A673 (cell line): ENCODE data around the gene ACSS2. TPM values are rescaled to one million over a fixed set of nuclear protein-coding genes. Genes with fewer than 3 reads are reported as not detected.
A peak's percentile ranks its signal among the peaks of the same experiment; 100 is the strongest.

Experiments used
- BruUV-seq: library from RNA; stranded (reverse); fragments of 400-500 nt; replicated peaks from 2 replicates; lab custom pipeline; 2021; lab: Mats Ljungman, UMichigan
- CTCF ChIA-PET: fragments of 300-600 bp; sonication (Branson Sonifier 250); formaldehyde crosslinking; loops from one replicate; lab custom pipeline; 2022; ENCODE audit warnings: antibody characterized with exemption; lab: Charles Lee
- POLR2A ChIA-PET: fragments of 300-600 bp; sonication (Branson Sonifier 250); formaldehyde crosslinking; loops from one replicate; lab custom pipeline; 2022; ENCODE audit warnings: antibody characterized with exemption; ENCODE audit not compliant: low non-redundant PET; lab: Charles Lee
- DNase-seq: peaks from one replicate; pipeline ENCODE4 v3.0.0-alpha.2; 2015; ENCODE audit warnings: low spot score
- H3K27ac ChIP-seq: fragments of 200-600 bp; sonication (generic); 2 replicates; pipeline ENCODE4 v1.5.1; 2016; ENCODE audit warnings: mixed run types, low read depth, mild to moderate bottlenecking, mixed read lengths, antibody characterized with exemption, low read length; ENCODE audit not compliant: poor library complexity, severe bottlenecking
- H3K27me3 ChIP-seq: fragments of 200-600 bp; sonication (generic); replicated peaks from 2 replicates; pipeline ENCODE4 v1.6.1; 2017; ENCODE audit warnings: mixed run types, low read depth, mild to moderate bottlenecking, mixed read lengths, antibody characterized with exemption, low read length; ENCODE audit not compliant: insufficient read depth, poor library complexity
- H3K36me3 ChIP-seq: fragments of 200-600 bp; sonication (generic); 2 replicates; pipeline ENCODE4 v1.6.1; 2016; ENCODE audit warnings: mixed run types, mild to moderate bottlenecking, mixed read lengths, antibody characterized with exemption, low read length; ENCODE audit not compliant: insufficient read depth, poor library complexity, severe bottlenecking
- H3K4me1 ChIP-seq: fragments of 200-600 bp; sonication (generic); 2 replicates; pipeline ENCODE4 v1.6.1; 2017; ENCODE audit warnings: mixed run types, mild to moderate bottlenecking, mixed read lengths, antibody characterized with exemption, low read length; ENCODE audit not compliant: insufficient read depth, poor library complexity, severe bottlenecking
- H3K4me3 ChIP-seq: fragments of 200-600 bp; sonication (generic); 2 replicates; pipeline ENCODE4 v1.5.1; 2016; ENCODE audit warnings: low read depth, mixed run types, mild to moderate bottlenecking, mixed read lengths, low read length; ENCODE audit not compliant: poor library complexity, severe bottlenecking
- H3K9me3 ChIP-seq: fragments of 200-600 bp; sonication (generic); 2 replicates; pipeline ENCODE4 v1.6.1; 2016; ENCODE audit warnings: mixed run types, low read depth, mild to moderate bottlenecking, mixed read lengths, antibody characterized with exemption, low read length; ENCODE audit not compliant: poor library complexity, severe bottlenecking
- CTCF ChIP-seq: fragments of 300-800, 200-600 bp; sonication (generic); conservative IDR thresholded peaks from 2 replicates; pipeline ENCODE4 v1.5.1; 2017; ENCODE audit warnings: low read depth, mild to moderate bottlenecking, antibody characterized with exemption, low read length, moderate library complexity, mixed read lengths
- EZH2 ChIP-seq: fragments of 200-600 bp; sonication (generic); IDR thresholded peaks from 2 replicates; pipeline ENCODE4 v1.6.1; 2017; ENCODE audit warnings: borderline replicate concordance, low read depth, mild to moderate bottlenecking, mixed read lengths, antibody characterized with exemption, low read length; ENCODE audit not compliant: poor library complexity, severe bottlenecking
- intact Hi-C: fragments of 100-400 bp; cut with micrococcal nuclease; formaldehyde crosslinking; loops from one replicate; pipeline ENCODE4 v1.10.0; 2022; ENCODE audit not compliant: unreplicated experiment
- total RNA-seq: library from RNA; stranded (reverse); gene quantifications from 2 replicates; pipeline ENCODE4 v1.2.3, GENCODE V29; 2021

The ACSS2 gene
- total RNA-seq, 1 experiment from 2014 or later: 28.7 TPM

GRCh38 chr20:34955231-34956040, 79.0 kb downstream of the ACSS2 start, which contains the start of the genes GSS and MYH7B:
TSS of gene GSS (minus strand) at chr20:34955806. CDS start at chr20:34951852, 3,954 bp downstream.
TSS of gene MYH7B (plus strand) at chr20:34955868. CDS start at chr20:34978006, 22,138 bp downstream.
- peaks cover 8% of the 10 kb centered on the region for H3K4me1 ChIP-seq
- peak within 1 kb of the TSS; percentile 87 for H3K27ac ChIP-seq
- DNase-seq: peak; percentile 96
- intact Hi-C loops: loop anchor here (2.0 kb wide), 1 partner anchor 79 kb away; the partner anchor contains the start of gene ACSS2
- no peaks in the 10 kb centered on the region for H3K36me3 ChIP-seq
- peak within 1 kb of the TSS; percentile 70 for H3K4me3 ChIP-seq
- BruUV-seq: TSS peak; percentile 83
- TF ChIP-seq CTCF (peak; percentile 56), EZH2 (no peak)
- CTCF ChIA-PET: interaction anchor here (0.6 to 1.5 kb wide), 3 partner anchors 80 to 245 kb away, joined by 5 to 9 read pairs (median 6); partner anchors contain the start of gene ACSS2
- no peaks in the 10 kb centered on the region for H3K9me3 ChIP-seq
- POLR2A ChIA-PET: interaction anchor here (0.6 to 0.9 kb wide), 2 partner anchors 14 to 79 kb away, joined by 3 to 8 read pairs; partner anchors contain the start of gene ACSS2
- H3K27me3 ChIP-seq: no peaks in the 10 kb centered on the region

GRCh38 chr20:34956041-34956458, 79.6 kb downstream of the ACSS2 start:
- H3K4me3 ChIP-seq: peak overlapping the region; percentile 70
- no peaks in the 10 kb centered on the region for H3K9me3 ChIP-seq
- ChIA-PET POLR2A (interaction anchor here (0.6 kb wide), 1 partner anchor 13 kb away, joined by 8 read pairs; no protein-coding TSS in a partner anchor), CTCF (interaction anchor here (0.6 to 1.5 kb wide), 3 partner anchors 80 to 246 kb away, joined by 5 to 9 read pairs (median 6); partner anchors contain the start of gene ACSS2)
- peak overlapping the region; percentile 87 for H3K27ac ChIP-seq
- DNase-seq: no peak
- BruUV-seq: no TSS peak
- intact Hi-C loops: no loop called here
- TF ChIP-seq EZH2 (no peak), CTCF (peak; percentile 13; the same call in 1 of the 2 replicates)
- no peaks in the 10 kb centered on the region for H3K27me3 ChIP-seq
- no peaks in the 10 kb centered on the region for H3K36me3 ChIP-seq
- peaks cover 8% of the 10 kb centered on the region for H3K4me1 ChIP-seq

- ChIA-PET CTCF (interaction anchor here (0.6 to 1.3 kb wide), 2 partner anchors 83 to 124 kb away, joined by 3 to 11 read pairs; no protein-coding TSS in a partner anchor), POLR2A (no interaction called here)
- Histone ChIP-seq H3K27ac (no peak overlapping the region), H3K27me3 (no peaks in the 10 kb centered on the region), H3K9me3 (no peaks in the 10 kb centered on the region), H3K4me1 (peaks cover 8% of the 10 kb centered on the region), H3K4me3 (no peak overlapping the region), H3K36me3 (no peaks in the 10 kb centered on the region)
- DNase-seq: no peak
- no TSS peak for BruUV-seq
- TF ChIP-seq EZH2 (no peak), CTCF (no peak)
- intact Hi-C loops: no loop called here
Observed at GRCh38 chr20:34956751-34957472, 80.5 kb downstream of the ACSS2 start.
